K562 (cell line): ENCODE results near the gene PGS1. TPM values are rescaled to one million over a fixed set of nuclear protein-coding genes. Genes with fewer than 3 reads are reported as not detected.

Source experiments
- polyA plus RNA-seq, 8 experiments: library from polyadenylated mRNA; depleted of rRNA in 4 of 8; stranded (reverse) in 5 of 8; unstranded in 3 of 8; fragments of >200 nt; fragmentation: Nextera tagmentation in 2 of 8; fragmentation: Illumina TruSeq in 1 of 8; extraction: Ambion mirVana in 2 of 8; extraction: Trizol in 1 of 8; gene quantifications; 2 replicates each; pipeline versions ENCODE4 v1.2.1 to v1.2.3, GENCODE V29; 2011 to 2014; ENCODE audit warnings: inconsistent platforms in 1 of 8, missing spikeins in 1 of 8
- total RNA-seq, 7 experiments: library from RNA; depleted of rRNA in 6 of 7; stranded (reverse); fragments of >200 nt in 6 of 7; fragmentation: Illumina TruSeq in 2 of 7; extraction: Trizol in 2 of 7; gene quantifications; 2 replicates each; pipeline versions ENCODE4 v1.2.1 to v1.2.3, GENCODE V29; 2011 to 2021; ENCODE audit warnings: low replicate concordance in 1 of 7
- TF ChIP-seq, protein P1 (sequence below), 2 experiments: fragments of 450-650 bp; formaldehyde crosslinking in 1 of 2; IDR thresholded peaks; 2 replicates each; pipeline versions ENCODE4 v1.4.0 to v1.6.1; 2014 to 2020; ENCODE audit warnings: mild to moderate bottlenecking in 2 of 2, borderline replicate concordance in 1 of 2, low read depth in 1 of 2

PGS1 gene
- total and polyA plus RNA-seq, 9 of the 15 experiments (the other 6 are each of a cell fraction or from before 2014, with no cell fraction given), result 1.3 to 39.4 (median 22.3) TPM

DNA sequence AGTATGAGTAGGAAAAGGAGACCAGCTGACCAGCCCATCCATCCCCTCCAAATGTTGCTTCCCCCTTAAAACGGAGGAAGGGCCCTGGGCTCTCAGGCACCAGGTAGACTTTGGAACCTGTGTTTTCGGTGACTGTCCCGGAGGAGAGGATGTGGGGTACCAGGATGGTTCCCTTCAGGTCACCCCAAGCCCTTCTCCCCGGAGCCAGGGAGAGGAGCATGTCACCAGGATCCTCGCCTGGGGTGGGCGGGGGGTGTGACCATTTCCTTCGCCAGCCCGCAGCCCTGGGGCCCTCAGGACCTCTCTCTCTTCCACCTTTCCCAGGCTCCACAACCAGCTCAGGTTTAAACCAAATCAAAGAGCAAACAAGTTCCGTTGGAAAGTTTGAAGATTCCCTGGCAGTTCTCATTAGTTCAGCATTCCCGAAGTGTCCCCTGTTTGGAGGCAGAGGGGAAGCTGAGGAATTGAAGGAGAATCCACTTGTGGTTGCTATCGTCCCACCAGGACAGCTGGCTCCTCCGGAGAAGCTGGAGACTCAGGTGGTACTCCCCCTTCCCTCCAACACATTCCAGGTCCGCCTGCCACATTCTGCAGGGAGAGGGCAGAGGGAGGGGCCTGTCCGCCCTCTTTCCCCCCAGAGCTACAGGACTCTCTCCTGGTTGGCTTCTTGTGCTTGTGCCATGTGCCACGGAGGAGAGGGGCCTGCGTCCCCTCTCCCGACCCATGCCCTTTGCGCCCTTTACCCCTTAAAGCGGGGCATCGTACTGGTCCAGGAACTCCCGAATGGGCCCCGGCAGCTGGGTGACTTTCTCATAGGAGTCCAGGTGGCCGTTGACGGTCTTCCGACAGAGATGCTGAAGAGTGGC is 20.5 kb upstream of the PGS1 start (continued):
- TF ChIP-seq, protein P1, sequence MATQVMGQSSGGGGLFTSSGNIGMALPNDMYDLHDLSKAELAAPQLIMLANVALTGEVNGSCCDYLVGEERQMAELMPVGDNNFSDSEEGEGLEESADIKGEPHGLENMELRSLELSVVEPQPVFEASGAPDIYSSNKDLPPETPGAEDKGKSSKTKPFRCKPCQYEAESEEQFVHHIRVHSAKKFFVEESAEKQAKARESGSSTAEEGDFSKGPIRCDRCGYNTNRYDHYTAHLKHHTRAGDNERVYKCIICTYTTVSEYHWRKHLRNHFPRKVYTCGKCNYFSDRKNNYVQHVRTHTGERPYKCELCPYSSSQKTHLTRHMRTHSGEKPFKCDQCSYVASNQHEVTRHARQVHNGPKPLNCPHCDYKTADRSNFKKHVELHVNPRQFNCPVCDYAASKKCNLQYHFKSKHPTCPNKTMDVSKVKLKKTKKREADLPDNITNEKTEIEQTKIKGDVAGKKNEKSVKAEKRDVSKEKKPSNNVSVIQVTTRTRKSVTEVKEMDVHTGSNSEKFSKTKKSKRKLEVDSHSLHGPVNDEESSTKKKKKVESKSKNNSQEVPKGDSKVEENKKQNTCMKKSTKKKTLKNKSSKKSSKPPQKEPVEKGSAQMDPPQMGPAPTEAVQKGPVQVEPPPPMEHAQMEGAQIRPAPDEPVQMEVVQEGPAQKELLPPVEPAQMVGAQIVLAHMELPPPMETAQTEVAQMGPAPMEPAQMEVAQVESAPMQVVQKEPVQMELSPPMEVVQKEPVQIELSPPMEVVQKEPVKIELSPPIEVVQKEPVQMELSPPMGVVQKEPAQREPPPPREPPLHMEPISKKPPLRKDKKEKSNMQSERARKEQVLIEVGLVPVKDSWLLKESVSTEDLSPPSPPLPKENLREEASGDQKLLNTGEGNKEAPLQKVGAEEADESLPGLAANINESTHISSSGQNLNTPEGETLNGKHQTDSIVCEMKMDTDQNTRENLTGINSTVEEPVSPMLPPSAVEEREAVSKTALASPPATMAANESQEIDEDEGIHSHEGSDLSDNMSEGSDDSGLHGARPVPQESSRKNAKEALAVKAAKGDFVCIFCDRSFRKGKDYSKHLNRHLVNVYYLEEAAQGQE (IDR thresholded peaks at IDR 0.05; ENCODE audit: borderline replicate concordance), result no peak
- TF ChIP-seq, protein P1 (CRISPR knock-in tag; IDR thresholded peaks at IDR 0.05; ENCODE audit: low read depth), result no peak
